ENCODE data around the gene SOAT1.

DNA sequence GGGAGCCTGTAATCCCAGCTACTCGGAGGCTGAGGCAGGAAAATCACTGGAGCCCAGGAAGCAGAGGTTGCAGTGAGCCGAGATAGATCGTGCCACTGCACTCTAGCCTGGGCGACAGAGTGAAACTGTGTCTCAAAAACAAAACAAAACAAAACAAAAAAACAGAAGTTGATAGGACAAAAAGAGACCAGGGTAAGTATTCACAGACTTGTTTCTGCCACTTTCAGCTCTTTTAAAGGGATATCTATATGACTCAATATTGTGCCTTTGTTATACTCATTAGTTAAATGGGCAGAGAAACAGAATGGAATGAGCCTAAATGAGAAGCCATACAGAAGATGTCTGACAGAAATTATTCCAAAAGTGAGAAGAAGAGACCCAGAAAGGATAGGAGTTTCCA, 41.0 kb upstream of the SOAT1 start:
- no peak for TF ChIP-seq CTCF (IDR thresholded peaks at IDR 0.05)
- TF ChIP-seq ZFX (IDR thresholded peaks at IDR 0.05; ENCODE audit: borderline replicate concordance), result no peak

Data from 22Rv1 (cell line).